Fibroblast of skin of scalp (primary cell): Measurements from ENCODE around the gene PAXX.

Experiments used
- DNase-seq: peaks from one replicate; pipeline ENCODE4 v3.0.0-alpha.2; 2013

The PAXX gene

GRCh38 chr9:136952876-136953770, 39.1 kb upstream of the PAXX start:
- no peak for DNase-seq

GRCh38 chr9:136953771-136954269, 38.4 kb upstream of the PAXX start:
- DNase-seq = no peak

GRCh38 chr9:136954270-136955083, 37.7 kb upstream of the PAXX start:
- DNase-seq = no peak

GRCh38 chr9:136955202-136955942, 36.9 kb upstream of the PAXX start:
- DNase-seq = no peak

GRCh38 chr9:136955943-136956335, 36.3 kb upstream of the PAXX start:
- DNase-seq = no peak

GRCh38 chr9:136956604-136957003, 35.6 kb upstream of the PAXX start:
- no peak for DNase-seq

- no peak for DNase-seq
Observed at GRCh38 chr9:136957461-136957860, 34.8 kb upstream of the PAXX start.

GRCh38 chr9:136957901-136958300, 34.3 kb upstream of the PAXX start:
- DNase-seq = no peak

GRCh38 chr9:136958473-136958872, 33.7 kb upstream of the PAXX start:
- DNase-seq = no peak

GRCh38 chr9:136958898-136959850, 33.0 kb upstream of the PAXX start:
- no peak for DNase-seq

- no peak for DNase-seq
Observed at GRCh38 chr9:136960212-136960937, 31.8 kb upstream of the PAXX start.

GRCh38 chr9:136960938-136961275, 31.3 kb upstream of the PAXX start:
- DNase-seq = no peak

- DNase-seq = no peak
Observed at GRCh38 chr9:136961279-136962065, 30.8 kb upstream of the PAXX start.

GRCh38 chr9:136962163-136962562, 30.1 kb upstream of the PAXX start:
- DNase-seq = no peak

- no peak for DNase-seq
Observed at GRCh38 chr9:136962701-136963248, 29.4 kb upstream of the PAXX start.

GRCh38 chr9:136963341-136963740, 28.9 kb upstream of the PAXX start:
- no peak for DNase-seq

GRCh38 chr9:136963751-136964150, 28.5 kb upstream of the PAXX start:
- no peak for DNase-seq

GRCh38 chr9:136964171-136964689, 28.0 kb upstream of the PAXX start:
- no peak for DNase-seq

GRCh38 chr9:136964833-136965422, 27.3 kb upstream of the PAXX start:
- DNase-seq = no peak
